HL-60/S4 treated with phorbol 12-myristate 13-acetate at 8.2 ng/mL for 4 days and 3 days (cell line): ENCODE data around the gene MTPN.

ENCODE experiments used
- in situ Hi-C: fragments of 300-500 bp; cut with MboI; formaldehyde crosslinking; loops from 2 replicates; pipeline ENCODE4 v1.15.0; 2022; ENCODE audit warnings: low sequenced_read_pairs

MTPN gene

DNA sequence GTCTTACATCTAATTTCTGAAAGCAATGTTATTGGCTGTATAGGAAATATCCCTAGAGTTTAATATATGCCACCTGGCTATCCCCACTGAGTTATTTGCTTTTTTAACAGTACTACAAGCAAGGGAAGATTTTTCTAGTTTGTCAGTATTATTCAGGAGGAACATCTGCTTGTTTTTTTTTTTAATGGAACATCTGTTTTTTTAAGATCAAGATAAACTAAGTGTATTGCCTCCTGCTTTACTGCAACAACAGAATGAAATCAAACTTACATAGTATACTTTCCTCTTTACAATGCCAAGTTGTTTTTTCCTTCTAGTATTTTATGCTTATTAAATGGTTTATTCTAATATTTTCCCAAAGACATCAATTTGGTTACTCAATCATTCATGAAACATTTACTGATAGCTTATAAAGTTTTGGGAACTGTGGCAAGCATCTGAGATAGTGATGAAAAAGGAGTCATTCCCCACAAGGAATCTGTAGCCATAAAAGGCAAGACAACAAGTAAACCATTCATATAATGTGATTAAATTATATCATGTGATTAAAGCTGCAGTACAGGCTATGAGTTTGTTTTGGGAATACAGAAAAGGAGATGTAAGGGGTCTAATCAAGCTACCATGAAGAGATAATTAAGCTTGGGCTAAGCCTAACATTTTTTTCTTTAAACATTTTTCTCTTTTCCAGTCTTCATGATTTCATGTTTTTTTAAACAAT lies 17.4 kb downstream of the MTPN start:
- in situ Hi-C loops: no loop called here

DNA sequence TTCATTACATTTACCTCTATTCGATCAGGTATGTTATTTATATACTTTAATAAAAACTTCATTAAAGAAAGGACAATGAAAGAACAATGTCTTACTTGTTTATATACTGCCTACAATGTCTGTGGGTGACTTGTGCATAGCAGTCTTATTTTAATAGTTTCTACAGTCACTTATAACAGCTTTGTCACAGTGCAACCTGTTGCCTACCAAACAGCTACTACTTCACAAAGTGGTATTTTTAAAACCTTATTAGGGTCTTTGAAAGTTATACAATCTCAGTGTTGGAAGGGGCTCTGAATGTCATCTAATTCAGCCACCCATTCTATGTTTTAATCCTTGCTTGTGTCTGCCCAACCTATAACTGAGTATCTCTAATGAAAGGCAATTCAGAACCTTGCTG lies 19.0 kb downstream of the MTPN start:
- in situ Hi-C loops: no loop called here

DNA sequence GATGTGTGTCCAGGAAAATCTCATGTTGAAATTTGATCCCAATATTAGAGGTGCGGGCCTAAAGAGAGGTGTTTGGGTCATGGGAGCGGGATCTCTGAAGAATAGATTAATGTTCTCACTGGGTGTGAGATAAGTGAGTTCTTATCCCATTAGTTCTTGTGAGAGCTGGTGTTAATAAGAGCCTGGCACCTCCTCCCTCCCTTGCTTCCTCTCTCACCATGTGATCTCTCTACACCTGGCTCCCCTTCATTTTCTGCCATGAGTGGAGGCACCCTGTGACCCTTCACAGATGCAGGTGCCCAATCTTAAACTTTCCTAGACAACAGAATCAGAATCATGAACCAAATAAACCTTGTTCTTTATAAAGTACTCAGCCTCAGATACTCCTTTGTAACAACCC lies 19.5 kb downstream of the MTPN start:
- in situ Hi-C loops: no loop called here

DNA sequence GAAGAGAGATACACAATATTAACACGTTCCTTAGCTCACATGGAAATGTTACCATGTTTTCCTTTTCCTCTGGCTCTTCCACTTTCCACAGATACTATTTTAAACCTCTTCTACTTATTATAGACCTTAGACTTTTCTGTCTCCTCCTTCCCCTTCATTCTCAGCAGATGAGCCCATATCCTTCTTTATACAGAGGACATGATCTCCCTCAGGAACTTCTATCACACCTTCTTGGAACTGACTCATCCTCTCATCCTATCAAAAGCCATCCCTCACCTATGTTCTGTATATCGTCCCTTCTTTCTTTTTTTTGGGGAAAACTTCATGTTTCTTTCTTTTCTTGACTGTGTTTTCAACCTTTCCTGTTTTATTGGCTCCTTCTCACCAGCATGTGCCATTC lies 20.8 kb downstream of the MTPN start:
- in situ Hi-C loops: no loop called here

DNA sequence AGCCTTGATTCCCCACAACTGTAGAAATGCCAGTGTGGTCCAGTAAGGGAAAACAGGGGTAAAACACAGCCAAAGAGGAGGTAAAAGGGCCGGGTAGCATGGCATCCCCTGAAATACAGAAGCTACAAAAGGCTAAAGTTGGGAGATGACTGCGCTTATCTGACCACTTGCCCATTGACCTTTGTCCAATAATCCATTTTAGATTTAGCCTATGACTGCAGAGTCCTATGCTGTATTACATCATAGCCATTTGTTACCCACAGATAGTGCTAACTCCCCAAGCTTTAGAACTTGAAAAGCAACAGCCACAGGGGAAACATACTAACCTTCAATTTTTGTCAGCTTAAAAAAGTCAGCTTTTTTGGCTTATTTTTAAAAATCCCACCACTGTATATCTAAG lies 26.2 kb downstream of the MTPN start:
- in situ Hi-C loops: no loop called here

DNA sequence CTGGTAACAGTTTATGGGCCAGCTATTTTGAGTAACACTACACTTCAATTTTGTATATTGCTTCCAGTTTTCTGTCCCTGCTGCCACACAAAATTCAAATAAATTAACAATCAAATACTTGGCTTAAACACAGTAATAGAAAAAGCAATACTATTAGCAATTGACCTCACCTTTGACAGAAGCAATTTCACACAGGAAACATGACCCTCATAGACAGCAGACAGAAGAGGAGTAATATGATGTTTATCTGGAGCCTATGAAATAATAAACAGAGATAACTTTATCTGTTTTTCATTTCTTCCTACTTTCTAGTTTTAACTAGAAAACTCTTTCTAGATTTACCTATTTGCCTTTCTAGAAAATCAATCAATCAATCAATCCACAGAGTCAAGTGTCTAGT lies 26.7 kb downstream of the MTPN start:
- in situ Hi-C loops: no loop called here

DNA sequence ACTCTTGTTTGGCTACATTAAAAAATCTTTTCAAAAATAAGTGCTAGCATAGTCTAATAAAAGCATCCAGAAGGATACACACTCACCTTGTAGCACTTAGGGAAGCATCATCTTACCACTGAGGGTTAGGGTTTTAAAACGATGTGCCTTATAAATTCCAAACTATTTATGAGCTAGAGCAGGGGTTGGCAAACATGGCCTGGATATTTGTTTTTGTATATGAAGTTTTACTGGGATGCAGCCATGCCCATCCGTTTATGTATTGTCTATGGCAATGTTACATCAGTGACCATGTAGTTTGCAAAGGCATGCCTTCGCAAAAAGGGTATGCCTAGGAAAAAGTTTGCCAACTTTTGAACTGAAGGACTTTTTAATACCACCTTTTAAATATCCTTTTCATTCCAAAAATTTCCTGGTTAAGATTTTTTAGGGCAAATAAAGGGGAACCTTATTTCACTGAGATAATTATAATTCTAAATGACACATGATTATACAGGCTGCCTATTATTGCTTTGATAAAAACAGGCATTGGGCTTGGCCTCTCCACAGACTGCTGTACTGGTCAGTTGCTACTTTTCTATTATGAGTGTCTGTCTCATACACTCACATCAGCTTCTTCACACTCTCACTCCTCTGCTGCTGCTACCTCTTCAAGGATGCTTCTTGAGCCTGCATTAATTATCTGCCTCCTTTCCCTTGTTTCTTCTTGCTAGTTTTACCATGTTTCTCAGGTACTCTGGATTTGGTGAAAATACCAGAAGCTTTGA lies 30.7 kb downstream of the MTPN start:
- in situ Hi-C loops: no loop called here

DNA sequence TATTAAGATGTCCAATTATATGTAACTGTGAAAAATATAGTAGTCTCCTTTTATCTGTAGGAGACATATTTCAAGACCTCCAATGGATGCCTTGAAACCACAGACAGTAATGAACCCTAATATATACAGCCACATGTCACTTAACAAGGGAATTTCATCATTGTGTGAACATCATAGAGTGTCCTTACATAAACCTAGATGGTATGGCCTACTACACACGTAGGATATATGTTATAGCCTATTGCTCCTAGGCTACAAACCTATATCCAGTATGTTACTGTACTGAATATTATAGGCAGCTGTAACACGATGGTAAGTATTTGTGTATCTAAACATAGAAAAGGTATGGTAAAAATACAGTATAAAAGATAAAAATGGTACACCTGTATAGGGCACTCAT lies 32.4 kb downstream of the MTPN start:
- in situ Hi-C loops: no loop called here

DNA sequence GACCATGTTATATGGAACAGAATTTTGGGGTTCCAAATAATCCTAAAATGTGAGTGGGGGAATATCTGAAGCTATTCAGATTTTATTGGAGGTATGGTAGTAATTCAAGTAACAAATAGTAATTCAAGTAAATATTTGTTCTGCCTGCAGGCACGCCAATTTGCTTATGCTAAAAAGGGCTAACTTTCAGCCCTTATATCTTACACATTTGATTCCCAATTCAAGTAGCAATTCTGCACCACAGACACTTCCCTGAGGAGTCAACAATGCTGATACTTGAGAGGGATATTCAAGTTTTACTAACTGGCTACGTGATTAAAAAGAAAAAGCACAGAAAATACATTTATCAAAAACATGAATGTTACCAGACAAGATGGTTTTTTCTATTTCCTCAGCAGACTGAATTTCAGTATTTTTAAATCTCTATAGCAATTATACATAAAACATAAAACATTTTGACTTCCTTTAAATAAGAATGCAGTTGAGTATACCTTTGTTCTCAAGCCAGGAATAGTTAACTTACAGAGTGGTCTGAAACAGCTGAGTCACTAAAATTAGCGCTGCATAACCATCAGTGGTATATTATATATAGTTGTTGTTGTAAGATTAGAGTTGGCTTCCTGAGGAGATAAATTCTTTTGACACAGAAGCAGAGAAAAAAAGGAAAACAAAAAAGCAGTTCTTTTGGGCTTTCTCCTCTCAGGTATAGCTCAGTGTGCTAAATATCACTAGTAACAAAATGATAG lies 33.9 kb downstream of the MTPN start:
- in situ Hi-C loops: no loop called here

DNA sequence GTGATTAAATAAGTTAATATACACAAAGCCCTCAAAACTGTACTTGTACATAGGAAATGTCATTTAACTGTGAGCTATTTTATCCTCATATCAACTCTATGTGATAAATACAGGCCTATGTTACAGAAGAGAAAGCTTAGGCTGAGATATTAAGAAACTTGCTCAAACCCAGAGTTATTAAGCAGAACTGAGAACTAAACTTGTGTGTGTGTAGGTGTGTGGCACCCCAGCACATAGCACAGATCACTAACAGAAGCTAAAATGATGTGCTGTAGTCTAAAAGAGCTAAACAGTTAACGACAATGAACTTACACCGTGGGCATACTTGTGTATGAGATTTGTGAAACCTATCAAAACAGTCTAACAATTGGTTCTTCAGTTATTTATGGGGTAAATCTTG lies 34.5 kb downstream of the MTPN start:
- in situ Hi-C loops: no loop called here

DNA sequence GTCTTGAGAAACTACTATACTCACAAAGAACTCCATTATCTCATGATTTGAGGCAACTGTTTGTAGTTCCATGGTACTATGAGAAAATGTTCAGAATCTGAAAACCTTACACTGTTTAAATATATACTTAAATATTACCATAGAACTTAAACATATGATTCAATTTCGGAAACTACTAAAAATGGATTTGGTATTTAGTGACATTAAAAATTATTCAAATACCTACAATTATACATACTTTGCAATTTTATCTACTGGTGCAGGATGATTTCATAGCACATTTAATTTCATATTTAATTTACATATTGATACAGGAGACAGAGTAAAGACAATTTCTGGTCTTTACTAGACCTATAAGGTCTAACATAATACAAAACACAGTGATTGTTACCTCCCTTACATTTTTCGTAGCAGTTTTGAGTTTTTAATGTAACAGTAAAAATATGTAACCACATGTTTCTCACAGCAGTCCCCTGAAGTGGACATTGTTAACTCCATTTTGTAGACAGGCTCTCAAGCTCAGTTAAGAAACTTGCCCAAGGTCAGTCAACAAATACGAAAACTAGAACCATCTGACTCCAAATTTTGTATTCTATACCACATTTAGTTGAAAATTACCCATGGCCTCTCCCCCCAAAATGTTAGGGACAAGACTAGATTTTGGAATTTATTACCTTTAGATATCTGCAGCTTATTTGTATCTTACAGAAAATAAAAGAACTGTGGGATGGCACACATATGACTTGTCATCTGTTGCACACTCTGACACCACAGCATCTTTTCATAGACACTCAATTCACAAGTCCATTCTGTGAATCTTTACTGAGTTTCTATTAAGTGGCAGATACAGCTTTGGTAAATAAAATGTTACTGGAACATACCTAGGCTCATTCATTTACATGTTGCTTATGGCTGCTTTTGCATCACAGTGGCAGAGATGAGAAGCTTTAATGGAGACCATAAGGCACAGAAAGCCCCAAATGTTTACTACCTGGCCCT lies 36.8 kb downstream of the MTPN start:
- in situ Hi-C loops: no loop called here

DNA sequence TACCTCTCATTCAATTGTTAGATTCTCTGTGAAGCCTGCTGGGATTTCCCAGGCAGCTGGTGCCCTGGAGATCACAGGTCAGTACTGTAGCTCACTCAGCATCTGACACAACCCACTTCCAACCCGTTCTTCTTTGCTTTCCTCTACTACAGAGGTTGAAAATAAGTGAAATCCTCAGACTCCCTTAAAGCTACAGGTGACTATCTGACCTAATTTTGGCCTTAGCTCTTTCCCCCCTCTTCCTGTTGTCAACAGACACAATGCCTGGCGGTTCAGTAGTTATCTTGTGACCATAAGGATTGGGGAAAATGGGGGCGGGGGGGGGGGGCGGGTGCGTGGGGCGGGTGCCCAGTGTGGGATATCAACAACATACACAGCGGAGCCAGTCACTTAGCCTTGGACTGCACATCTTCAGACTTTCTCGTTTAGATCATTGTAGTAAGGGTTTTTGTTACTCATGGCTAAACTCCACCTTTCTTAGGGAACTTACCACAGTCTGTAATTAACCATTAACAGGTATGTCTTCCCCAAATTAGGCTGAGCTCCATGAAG lies 37.8 kb downstream of the MTPN start:
- in situ Hi-C loops: no loop called here

DNA sequence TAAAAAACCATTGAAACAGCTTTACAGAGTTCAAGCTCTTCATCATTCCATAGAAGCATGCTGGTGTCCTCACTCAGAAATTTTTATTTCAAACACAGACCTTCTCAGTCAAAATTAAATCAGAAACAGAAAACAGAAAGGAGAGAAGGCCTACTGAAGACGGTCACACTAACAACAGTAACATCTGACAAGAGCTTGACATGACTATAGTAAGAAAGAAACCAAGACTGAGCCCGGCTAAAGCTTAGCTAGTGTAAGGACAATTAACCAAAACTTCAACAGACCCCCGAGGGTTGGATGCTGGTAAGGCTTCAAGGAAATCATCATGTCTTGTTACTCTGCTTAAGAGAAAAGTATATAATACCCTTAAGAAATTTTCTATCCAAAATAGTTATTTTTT lies 38.6 kb downstream of the MTPN start:
- in situ Hi-C loops: no loop called here

DNA sequence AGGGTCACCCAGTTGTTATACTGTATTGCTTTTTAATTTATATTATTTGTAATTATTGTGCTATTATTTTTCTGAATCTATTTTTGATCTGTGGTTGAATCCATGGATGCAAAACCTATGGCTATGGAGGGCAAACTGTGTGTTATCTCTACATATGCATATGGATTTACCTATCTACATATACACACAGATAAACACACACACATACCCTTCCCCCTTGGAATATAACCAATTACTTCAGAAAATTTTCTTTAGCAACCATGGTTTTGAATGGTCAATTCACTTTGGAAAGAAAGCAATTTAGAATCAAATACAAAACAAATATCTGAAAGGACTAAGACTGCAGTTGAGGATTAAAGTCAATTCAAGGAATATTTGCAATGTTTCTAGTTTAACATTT lies 39.1 kb downstream of the MTPN start:
- in situ Hi-C loops: no loop called here

DNA sequence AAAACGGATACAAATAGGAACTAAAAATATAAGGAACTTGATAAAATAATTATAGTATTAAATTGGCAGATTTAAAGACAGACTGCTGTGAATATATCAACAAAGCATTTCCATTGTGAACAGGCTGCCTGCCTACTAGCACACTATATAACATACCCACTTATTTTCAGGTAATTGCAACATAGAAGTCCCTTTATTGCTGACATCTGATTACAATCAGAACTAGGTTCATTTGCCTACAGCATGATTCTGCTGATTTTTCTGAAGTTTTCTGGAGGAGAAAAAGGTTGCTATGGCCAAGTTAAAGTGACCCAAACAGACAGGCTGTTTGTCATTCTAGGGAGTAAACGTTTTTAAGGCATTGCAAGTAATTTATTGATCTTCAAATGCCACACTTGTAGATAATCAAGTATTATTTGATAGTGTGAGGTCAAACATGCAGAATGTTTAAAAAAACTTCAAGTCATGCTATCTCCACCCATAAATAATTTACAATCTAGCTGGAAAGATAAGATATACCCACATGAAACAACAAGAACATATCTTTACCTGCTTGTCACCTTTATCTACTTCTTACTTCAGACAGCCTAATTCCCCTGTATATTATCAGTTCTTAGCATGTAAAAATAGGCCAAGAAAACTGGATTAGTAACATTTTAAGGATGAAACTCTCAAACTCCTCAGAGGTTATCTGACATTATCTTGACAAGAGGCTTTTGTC lies 40.5 kb downstream of the MTPN start:
- in situ Hi-C loops: no loop called here

DNA sequence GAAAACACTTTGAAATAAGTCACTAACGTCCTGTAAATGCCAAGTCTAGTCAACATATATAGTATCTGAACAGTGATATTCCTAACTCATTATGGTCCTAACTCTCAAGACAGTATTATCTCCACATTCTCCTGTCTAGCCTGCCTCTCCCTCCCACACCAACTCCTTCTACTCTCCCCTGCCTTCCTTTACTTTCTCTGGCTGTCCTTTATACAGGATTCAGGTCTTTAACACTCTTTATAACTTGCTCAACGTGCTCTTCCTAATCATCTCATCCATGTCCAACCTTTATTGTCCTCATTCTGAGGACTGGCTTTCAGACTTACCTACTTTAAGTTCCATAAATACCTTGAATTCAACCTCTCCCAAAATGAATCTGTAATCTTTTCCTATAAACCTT lies 42.5 kb downstream of the MTPN start:
- in situ Hi-C loops: no loop called here

DNA sequence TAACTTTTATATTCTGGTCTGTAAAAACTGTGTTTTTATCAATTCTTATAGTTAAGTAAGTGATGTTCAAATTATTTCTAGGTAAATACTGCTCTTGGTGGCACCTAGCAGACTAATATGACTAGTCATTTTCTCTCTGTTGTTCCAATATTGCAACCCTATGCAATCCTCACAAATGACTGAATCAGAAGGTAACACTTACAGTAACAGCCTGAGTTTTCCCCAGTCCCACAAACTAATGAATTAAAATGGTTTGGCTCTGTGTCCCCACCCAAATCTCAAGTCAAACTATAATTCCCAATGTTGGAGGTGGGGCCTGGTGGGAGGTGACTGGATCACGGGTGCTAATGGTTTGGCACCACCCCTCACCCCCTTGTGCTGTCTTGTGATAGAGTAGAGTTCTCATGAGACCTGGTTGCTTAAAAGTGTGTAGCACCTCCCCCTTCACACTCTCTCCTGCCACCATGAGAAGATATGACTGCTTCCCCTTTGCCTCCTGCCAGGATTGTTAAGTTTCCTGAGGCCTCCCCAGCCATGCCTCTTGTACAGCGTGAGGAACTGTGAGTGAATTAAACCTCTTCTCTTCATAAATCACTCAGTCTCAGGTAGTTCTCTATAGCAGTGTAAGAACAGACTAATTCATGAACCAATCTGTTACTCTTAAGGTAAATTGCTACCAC lies 43.5 kb downstream of the MTPN start:
- in situ Hi-C loops: no loop called here

DNA sequence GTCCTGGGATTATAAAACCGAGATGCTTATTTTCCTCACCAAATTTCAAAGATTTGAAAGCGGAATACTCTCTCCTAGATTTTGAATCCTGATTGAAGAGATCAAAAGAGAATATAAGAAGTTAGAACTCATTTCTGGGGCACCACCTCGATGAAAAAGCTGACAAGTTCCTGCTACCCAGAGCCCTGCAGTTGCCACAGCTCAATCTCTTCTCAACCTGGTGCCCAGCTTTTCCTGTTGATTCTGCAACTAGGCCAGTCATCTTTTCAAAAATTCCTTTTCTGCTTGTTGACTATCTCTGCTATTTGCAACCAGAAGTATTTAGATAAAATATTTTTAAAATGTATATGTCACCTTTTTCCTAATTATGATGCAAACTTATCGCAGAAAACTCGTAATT lies 45.0 kb downstream of the MTPN start:
- in situ Hi-C loops: no loop called here
